ENCODE results near the gene EPHA6. TPM values are rescaled to one million over a fixed set of nuclear protein-coding genes. Genes with fewer than 3 reads are reported as not detected.
A peak's percentile ranks its signal among the peaks of the same experiment; 100 is the strongest.

Gene EPHA6
- not detected for polyA plus RNA-seq (2013, experiment 1 of 2; ENCODE audit: insufficient read length)
- 0.09 TPM for polyA plus RNA-seq (2013, experiment 2 of 2; ENCODE audit: insufficient read length)

- DNase-seq: peak; percentile 46
Observed at GRCh38 chr3:96813820-96814650, at the start of gene EPHA6. TSS of gene EPHA6 (plus strand) at chr3:96814594.

- DNase-seq: no peak
Observed at GRCh38 chr3:96776818-96777217, 37.6 kb upstream of the EPHA6 start.

GRCh38 chr3:96779810-96780209 is 34.6 kb upstream of the EPHA6 start:
- DNase-seq: no peak

GRCh38 chr3:96796101-96796500 is 18.3 kb upstream of the EPHA6 start:
- DNase-seq: no peak

- DNase-seq: no peak
Observed at GRCh38 chr3:96803870-96804269, 10.5 kb upstream of the EPHA6 start.

- no peak for DNase-seq
Observed at GRCh38 chr3:96806341-96806740, 8.1 kb upstream of the EPHA6 start.

- DNase-seq: peak; percentile 67
Observed at GRCh38 chr3:96813134-96813819, 1.1 kb upstream of the EPHA6 start.

- no peak for DNase-seq
Observed at GRCh38 chr3:96814651-96815567, 515 bp downstream of the EPHA6 start.

- no peak for DNase-seq
Observed at GRCh38 chr3:96831175-96831574, 16.8 kb downstream of the EPHA6 start.

- no peak for DNase-seq
Observed at GRCh38 chr3:96833301-96833700, 18.9 kb downstream of the EPHA6 start.

- DNase-seq: no peak
Observed at GRCh38 chr3:96836153-96836915, 21.9 kb downstream of the EPHA6 start.

- peak; percentile 2 for DNase-seq
Observed at GRCh38 chr3:96843505-96844203, 29.3 kb downstream of the EPHA6 start.

- DNase-seq: no peak
Observed at GRCh38 chr3:96844204-96844514, 29.8 kb downstream of the EPHA6 start.

- no peak for DNase-seq
Observed at GRCh38 chr3:96852849-96853248, 38.5 kb downstream of the EPHA6 start.

- no peak for DNase-seq
Observed at GRCh38 chr3:96860882-96861281, 46.5 kb downstream of the EPHA6 start.

GRCh38 chr3:96863129-96863740 is 48.8 kb downstream of the EPHA6 start:
- peak; percentile 31 for DNase-seq

GRCh38 chr3:96865605-96866004 is 51.2 kb downstream of the EPHA6 start:
- DNase-seq: no peak

GRCh38 chr3:96869316-96869715 is 54.9 kb downstream of the EPHA6 start:
- no peak for DNase-seq

- DNase-seq: no peak
Observed at GRCh38 chr3:96877510-96877909, 63.1 kb downstream of the EPHA6 start.

- no peak for DNase-seq
Observed at GRCh38 chr3:96900031-96900430, 85.6 kb downstream of the EPHA6 start.

- no peak for DNase-seq
Observed at GRCh38 chr3:96900566-96900965, 86.2 kb downstream of the EPHA6 start.

Measured in fibroblast of skin of abdomen (primary cell).